Mesenchymal stem cell (in vitro differentiated cells and primary cell): ENCODE results near the gene GPR150.
A peak's percentile ranks its signal among the peaks of the same experiment; 100 is the strongest.

Source experiments
- DNase-seq: peaks from one replicate; pipeline ENCODE4 v3.0.0-alpha.2; 2013
- H2AFZ ChIP-seq: one replicate; pipeline ENCODE4 v1.6.1; 2013; ENCODE audit warnings: low read depth, mild to moderate bottlenecking, control low read depth, inconsistent platforms, low read length, moderate library complexity
- H2AK5ac ChIP-seq: 2 replicates; pipeline ENCODE4 v1.6.1; 2013; ENCODE audit warnings: low read length, moderate library complexity, mild to moderate bottlenecking, inconsistent platforms; ENCODE audit not compliant: severe bottlenecking
- H2BK120ac ChIP-seq: one replicate; pipeline ENCODE4 v1.6.1; 2013; ENCODE audit warnings: low read depth, mild to moderate bottlenecking, inconsistent platforms, low read length, moderate library complexity
- H2BK12ac ChIP-seq, 2 experiments: one replicate each; pipeline ENCODE4 v1.6.1; 2013; ENCODE audit warnings: inconsistent platforms in 2 of 2, low read length in 2 of 2, mild to moderate bottlenecking in 2 of 2, moderate library complexity in 2 of 2, control low read depth in 1 of 2
- H2BK15ac ChIP-seq: one replicate; pipeline ENCODE4 v1.6.1; 2013; ENCODE audit warnings: mild to moderate bottlenecking, low read depth, inconsistent platforms; ENCODE audit not compliant: poor library complexity, severe bottlenecking
- H2BK5ac ChIP-seq: 2 replicates; pipeline ENCODE4 v1.6.1; 2013; ENCODE audit warnings: low read depth, mild to moderate bottlenecking, low read length, control low read depth, inconsistent platforms; ENCODE audit not compliant: poor library complexity, severe bottlenecking
- H3K14ac ChIP-seq, 2 experiments: one replicate each; pipeline ENCODE4 v1.6.1; 2013; ENCODE audit warnings: inconsistent platforms in 2 of 2, low read length in 2 of 2, control low read depth in 1 of 2, mild to moderate bottlenecking in 1 of 2, moderate library complexity in 1 of 2
- H3K18ac ChIP-seq, 2 experiments: one replicate each; pipeline ENCODE4 v1.6.1; 2013; ENCODE audit warnings: inconsistent platforms in 2 of 2, low read length in 2 of 2, control low read depth in 1 of 2, low read depth in 1 of 2, mild to moderate bottlenecking in 1 of 2
- H3K23ac ChIP-seq, 2 experiments: one replicate each; pipeline ENCODE4 v1.6.1; 2013; ENCODE audit warnings: inconsistent platforms in 2 of 2, low read length in 2 of 2, mild to moderate bottlenecking in 2 of 2, moderate library complexity in 2 of 2, control low read depth in 1 of 2
- H3K27ac ChIP-seq: 2 replicates; pipeline ENCODE4 v1.5.1; 2013; ENCODE audit warnings: mild to moderate bottlenecking, moderate library complexity, low read length, control low read depth, inconsistent platforms; ENCODE audit not compliant: poor library complexity, severe bottlenecking
- H3K27me3 ChIP-seq, 2 experiments: 2 replicates each; pipeline versions ENCODE4 v1.6.1 to v1.7.0; 2013; ENCODE audit warnings: low read length in 2 of 2, mild to moderate bottlenecking in 2 of 2, moderate library complexity in 2 of 2, control low read depth in 1 of 2, inconsistent platforms in 1 of 2; ENCODE audit not compliant: control insufficient read depth in 1 of 2, insufficient read depth in 1 of 2
- H3K36me3 ChIP-seq, 2 experiments: 2 replicates each; pipeline versions ENCODE4 v1.6.1 to v1.7.0; 2013; ENCODE audit warnings: low read length in 2 of 2, control low read depth in 1 of 2, inconsistent platforms in 1 of 2, low read depth in 1 of 2, mild to moderate bottlenecking in 1 of 2; ENCODE audit not compliant: insufficient read depth in 2 of 2, control insufficient read depth in 1 of 2
- H3K4ac ChIP-seq, 2 experiments: one replicate each; pipeline ENCODE4 v1.6.1; 2013; ENCODE audit warnings: inconsistent platforms in 2 of 2, low read length in 2 of 2, mild to moderate bottlenecking in 2 of 2, moderate library complexity in 2 of 2, control low read depth in 1 of 2, low read depth in 1 of 2
- H3K4me1 ChIP-seq: 2 replicates; pipeline ENCODE4 v1.6.1; 2013; ENCODE audit warnings: low read depth, low read length, control low read depth; ENCODE audit not compliant: control insufficient read depth, insufficient read depth
- H3K4me2 ChIP-seq: 2 replicates; pipeline ENCODE4 v1.6.1; 2013; ENCODE audit warnings: low read length, mild to moderate bottlenecking, inconsistent platforms; ENCODE audit not compliant: poor library complexity, severe bottlenecking
- H3K4me3 ChIP-seq, 2 experiments: 2 replicates each; pipeline versions ENCODE4 v1.5.1 to v1.7.0; 2013; ENCODE audit warnings: low read length in 2 of 2, mild to moderate bottlenecking in 2 of 2, control low read depth in 1 of 2, low read depth in 1 of 2; ENCODE audit not compliant: insufficient read depth in 1 of 2
- H3K79me1 ChIP-seq: replicated peaks from 2 replicates; pipeline ENCODE4 v1.6.1; 2013; ENCODE audit warnings: mild to moderate bottlenecking, control low read depth, low read length, inconsistent platforms; ENCODE audit not compliant: poor library complexity, severe bottlenecking
- H3K9ac ChIP-seq: 2 replicates; pipeline ENCODE4 v1.7.0; 2013; ENCODE audit warnings: mild to moderate bottlenecking, low read length, moderate library complexity
- H3K9me3 ChIP-seq: 2 replicates; pipeline ENCODE4 v1.7.0; 2013; ENCODE audit warnings: mild to moderate bottlenecking, low read length; ENCODE audit not compliant: control insufficient read depth
- H4K8ac ChIP-seq: one replicate; pipeline ENCODE4 v1.6.1; 2013; ENCODE audit warnings: inconsistent platforms, mild to moderate bottlenecking, low read length, moderate library complexity
- H4K91ac ChIP-seq: one replicate; pipeline ENCODE4 v1.6.1; 2013; ENCODE audit warnings: mild to moderate bottlenecking, low read length, inconsistent platforms
- WGBS: methylation state at CpG from one replicate; pipeline ENCODE4 v1.1.7; 2013; ENCODE audit warnings: mixed read lengths; 5-methylcytosine and 5-hydroxymethylcytosine counted together

GPR150 gene

DNA sequence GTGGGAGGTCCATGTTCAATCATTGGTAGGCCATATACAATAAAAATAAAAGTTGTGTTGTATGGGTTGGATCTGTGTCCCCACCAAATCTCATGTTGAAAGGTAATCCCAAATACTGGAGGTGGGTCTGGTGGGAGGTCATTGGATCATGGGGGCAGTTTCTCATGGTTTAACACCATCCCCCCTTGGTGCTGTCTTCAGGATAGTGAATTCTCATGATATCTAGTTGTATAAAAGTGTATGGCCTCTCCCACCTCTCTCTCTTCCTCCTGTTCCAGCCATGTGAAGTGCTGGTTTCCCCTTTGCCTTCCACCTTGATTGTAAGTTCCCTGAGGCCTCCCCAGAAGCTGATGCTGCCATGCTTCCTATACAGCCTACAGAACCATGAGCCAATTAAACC lies 47.8 kb downstream of the GPR150 start:
- no peaks in the 10 kb centered on the region for H3K36me3 ChIP-seq
- no peak overlapping the region for H2AK5ac ChIP-seq
- H3K27me3 ChIP-seq: no peaks in the 10 kb centered on the region
- no peak overlapping the region for H3K4me2 ChIP-seq
- no peak overlapping the region for H3K23ac ChIP-seq
- no peak overlapping the region for H3K4ac ChIP-seq
- no peak overlapping the region for H3K27ac ChIP-seq
- no peaks in the 10 kb centered on the region for H3K9me3 ChIP-seq
- no peak for DNase-seq
- no peak overlapping the region for H4K8ac ChIP-seq
- no peak overlapping the region for H4K91ac ChIP-seq
- H2BK12ac ChIP-seq: peak overlapping the region in 1 of 2 experiments; percentile 97
- H2BK15ac ChIP-seq: no peak overlapping the region
- H3K18ac ChIP-seq: peak overlapping the region in 1 of 2 experiments; percentile 46
- no peak overlapping the region for H3K9ac ChIP-seq
- no peak overlapping the region for H3K14ac ChIP-seq
- no peak overlapping the region for H2BK5ac ChIP-seq
- no peak overlapping the region for H3K4me3 ChIP-seq
- peak overlapping the region; percentile 54 for H2BK120ac ChIP-seq
- H2AFZ ChIP-seq: no peak overlapping the region
- H3K4me1 ChIP-seq: no peaks in the 10 kb centered on the region
- no peaks in the 10 kb centered on the region for H3K79me1 ChIP-seq

DNA sequence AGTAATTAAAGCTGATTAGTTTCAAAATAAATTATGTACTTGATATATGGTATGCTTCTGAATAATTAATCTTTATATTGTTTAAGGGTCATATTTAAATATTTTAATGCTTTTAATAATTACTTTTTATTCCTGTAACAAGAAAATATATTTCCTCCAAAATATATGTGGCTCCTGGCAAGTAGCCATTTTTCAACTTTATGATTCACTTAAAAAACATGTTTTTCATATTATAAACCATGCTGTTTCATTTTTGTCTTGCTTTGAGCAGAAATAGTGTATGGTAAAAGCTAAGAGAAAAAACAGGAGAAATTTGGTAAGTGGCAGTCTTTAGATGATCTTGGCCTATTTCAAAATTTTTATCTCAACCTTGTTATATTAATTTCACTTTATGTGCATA lies 48.3 kb downstream of the GPR150 start:
- Histone ChIP-seq H2BK5ac (no peak overlapping the region), H3K4ac (no peak overlapping the region)

DNA sequence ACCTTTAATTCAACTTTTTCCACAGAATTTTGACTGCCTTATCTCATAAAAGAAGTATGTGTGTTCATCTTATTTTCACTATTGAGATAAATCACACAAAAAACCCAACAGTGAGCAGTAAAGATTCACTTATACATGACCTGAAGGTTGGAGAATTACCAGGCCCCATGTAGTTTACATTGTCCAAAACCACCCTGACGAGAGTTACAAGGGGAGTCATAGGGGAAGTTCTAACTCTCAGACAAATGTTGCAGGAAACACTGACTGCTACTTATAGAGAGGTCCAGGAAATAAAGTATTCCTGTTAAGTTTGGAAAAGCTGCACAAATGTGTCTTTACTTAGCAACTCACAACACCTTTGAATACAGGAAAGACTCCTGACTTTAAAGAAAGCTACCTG lies 48.8 kb downstream of the GPR150 start:
- no peak overlapping the region for H4K91ac ChIP-seq
- no peak overlapping the region for H3K23ac ChIP-seq
- peak overlapping the region; percentile 74 for H2BK120ac ChIP-seq
- no peak overlapping the region for H2AFZ ChIP-seq
- WGBS: no CpG with 5 or more reads among the region's 1 CpG
- no peak overlapping the region for H2AK5ac ChIP-seq
- H3K79me1 ChIP-seq: no peaks in the 10 kb centered on the region
- no peak overlapping the region for H2BK15ac ChIP-seq
- no peak overlapping the region for H3K14ac ChIP-seq
- H2BK12ac ChIP-seq: no peak overlapping the region
- H3K27me3 ChIP-seq: no peaks in the 10 kb centered on the region
- no peaks in the 10 kb centered on the region for H3K4me1 ChIP-seq
- no peak overlapping the region for H4K8ac ChIP-seq
- H3K4me3 ChIP-seq: no peak overlapping the region
- no peaks in the 10 kb centered on the region for H3K36me3 ChIP-seq
- H3K18ac ChIP-seq: no peak overlapping the region
- H3K27ac ChIP-seq: no peak overlapping the region
- H3K4ac ChIP-seq: no peak overlapping the region
- no peak overlapping the region for H3K4me2 ChIP-seq
- H2BK5ac ChIP-seq: no peak overlapping the region
- H3K9ac ChIP-seq: no peak overlapping the region
- peak; percentile 87 for DNase-seq
- H3K9me3 ChIP-seq: no peaks in the 10 kb centered on the region

More for the DNA sequence above, 48.3 kb downstream of the GPR150 start:
- H2AK5ac ChIP-seq: no peak overlapping the region
- no peak overlapping the region for H2BK12ac ChIP-seq
- H3K18ac ChIP-seq: no peak overlapping the region
- H2BK120ac ChIP-seq: no peak overlapping the region
- no peaks in the 10 kb centered on the region for H3K4me1 ChIP-seq
- H3K4me3 ChIP-seq: no peak overlapping the region
- no peaks in the 10 kb centered on the region for H3K9me3 ChIP-seq
- no peak overlapping the region for H3K9ac ChIP-seq
- H3K79me1 ChIP-seq: no peaks in the 10 kb centered on the region
- H3K36me3 ChIP-seq: no peaks in the 10 kb centered on the region
- no peaks in the 10 kb centered on the region for H3K27me3 ChIP-seq
- H3K14ac ChIP-seq: no peak overlapping the region
- H4K8ac ChIP-seq: no peak overlapping the region
- H3K4me2 ChIP-seq: no peak overlapping the region
- no peak for DNase-seq
- no peak overlapping the region for H2AFZ ChIP-seq
- no peak overlapping the region for H3K27ac ChIP-seq
- no peak overlapping the region for H2BK15ac ChIP-seq
- no peak overlapping the region for H4K91ac ChIP-seq
- H3K23ac ChIP-seq: no peak overlapping the region

DNA sequence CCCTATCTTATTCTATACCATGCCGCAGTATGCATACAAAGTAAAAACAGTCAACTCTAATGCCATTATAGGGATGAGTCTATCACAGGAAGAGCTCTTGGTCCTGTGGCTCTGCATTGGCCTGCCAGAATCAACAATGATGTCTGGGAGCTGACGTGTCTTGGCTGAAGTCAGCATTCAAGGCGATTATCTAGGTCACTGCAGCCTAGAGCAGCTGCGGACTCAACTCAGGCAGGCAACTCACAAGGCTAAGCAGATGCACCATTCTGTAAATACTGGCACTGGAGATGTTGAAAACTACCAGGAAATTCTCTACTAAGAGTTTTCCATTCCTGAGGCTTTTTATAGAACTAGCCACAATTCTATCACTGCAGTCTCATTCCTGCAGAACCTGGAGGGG lies 49.7 kb downstream of the GPR150 start:
- no peak overlapping the region for H2AFZ ChIP-seq
- H3K9ac ChIP-seq: no peak overlapping the region
- no peaks in the 10 kb centered on the region for H3K36me3 ChIP-seq
- H3K9me3 ChIP-seq: no peaks in the 10 kb centered on the region
- H3K4me2 ChIP-seq: no peak overlapping the region
- H3K4me1 ChIP-seq: no peaks in the 10 kb centered on the region
- H2BK15ac ChIP-seq: no peak overlapping the region
- no peak overlapping the region for H3K23ac ChIP-seq
- H3K79me1 ChIP-seq: no peaks in the 10 kb centered on the region
- no peak overlapping the region for H3K4ac ChIP-seq
- H3K27ac ChIP-seq: no peak overlapping the region
- peak overlapping the region in 1 of 2 experiments; percentile 32 for H3K4me3 ChIP-seq
- no peak overlapping the region for H3K18ac ChIP-seq
- no peak overlapping the region for H4K8ac ChIP-seq
- H2AK5ac ChIP-seq: no peak overlapping the region
- WGBS: 35% methylated on average over 4 of the region's 4 CpGs
- peak overlapping the region; percentile 74 for H2BK120ac ChIP-seq
- no peak overlapping the region for H2BK12ac ChIP-seq
- no peaks in the 10 kb centered on the region for H3K27me3 ChIP-seq
- no peak overlapping the region for H3K14ac ChIP-seq
- peak; percentile 98 for DNase-seq
- no peak overlapping the region for H4K91ac ChIP-seq
- H2BK5ac ChIP-seq: no peak overlapping the region
